Upper lobe of right lung (tissue), 1 donor: ENCODE measurements around the gene COPG1. TPM values are rescaled to one million over a fixed set of nuclear protein-coding genes. Genes with fewer than 3 reads are reported as not detected.

Source experiments
- ATAC-seq: fragments of 200-7000 bp; cut with Tn5 transposase; one replicate; pipeline ENCODE4 v1.9.1; 2020; ENCODE audit warnings: mild to moderate bottlenecking, moderate library complexity
- DNase-seq: peaks from one replicate; pipeline ENCODE4 v3.0.0-alpha.2; 2020
- H3K27ac ChIP-seq: fragments of 200-600 bp; one replicate; pipeline ENCODE4 v1.8.0; 2022
- H3K27me3 ChIP-seq: fragments of 200-600 bp; one replicate; pipeline ENCODE4 v1.8.0; 2022; ENCODE audit warnings: mild to moderate bottlenecking
- H3K36me3 ChIP-seq: fragments of 200-600 bp; one replicate; pipeline ENCODE4 v1.8.0; 2022
- H3K4me1 ChIP-seq: fragments of 200-600 bp; one replicate; pipeline ENCODE4 v1.8.0; 2022
- H3K4me3 ChIP-seq: fragments of 200-600 bp; one replicate; pipeline ENCODE4 v1.8.0; 2022; ENCODE audit warnings: mild to moderate bottlenecking
- H3K9me3 ChIP-seq: fragments of 200-600 bp; one replicate; pipeline ENCODE4 v1.8.0; 2022
- CTCF ChIP-seq: fragments of 200-600 bp; IDR thresholded peaks from one replicate; pipeline ENCODE4 v1.8.0; 2022; ENCODE audit warnings: antibody characterized with exemption
- intact Hi-C: fragments of 100-400 bp; cut with DNase I; formaldehyde crosslinking; loops from one replicate; pipeline ENCODE4 v1.11.0; 2022
- total RNA-seq: library from RNA; stranded (reverse); fragmentation: NEBNext Ultra II Directional; extraction: Animal tissue kit (Norgen Biotek cat#: 25700); gene quantifications from one replicate; pipeline ENCODE4 v1.2.1, GENCODE V29; 2021
- donor health status: DM: no; HTN: yes; CAD: no; lungs with severe emphysema.

The COPG1 gene
- total RNA-seq, 1 donor from 2014 or later = 149 TPM

GRCh38 chr3:129313665-129314385 lies 64.4 kb downstream of the COPG1 start:
- peak overlapping the region; percentile 92 for H3K4me3 ChIP-seq
- H3K36me3 ChIP-seq = no peaks in the 10 kb centered on the region
- H3K27ac ChIP-seq = peak overlapping the region; percentile 97
- no peaks in the 10 kb centered on the region for H3K9me3 ChIP-seq
- no peak for ATAC-seq
- no peak for TF ChIP-seq CTCF
- no peak for DNase-seq
- H3K27me3 ChIP-seq = no peaks in the 10 kb centered on the region
- intact Hi-C loops = no loop called here
- H3K4me1 ChIP-seq = peaks cover 16% of the 10 kb centered on the region

GRCh38 chr3:129314386-129315222 lies 65.2 kb downstream of the COPG1 start:
- peak; percentile 26 for TF ChIP-seq CTCF

GRCh38 chr3:129315223-129315997 lies 66.0 kb downstream of the COPG1 start:
- no peaks in the 10 kb centered on the region for H3K9me3 ChIP-seq
- intact Hi-C loops = no loop called here
- no peaks in the 10 kb centered on the region for H3K36me3 ChIP-seq
- peak overlapping the region; percentile 97 for H3K27ac ChIP-seq
- no peak for TF ChIP-seq CTCF
- peaks cover 16% of the 10 kb centered on the region for H3K4me1 ChIP-seq
- H3K4me3 ChIP-seq = peak overlapping the region; percentile 92
- peak; percentile 82 for DNase-seq
- peak; percentile 0 for ATAC-seq
- H3K27me3 ChIP-seq = no peaks in the 10 kb centered on the region

More at GRCh38 chr3:129314386-129315222, 65.2 kb downstream of the COPG1 start:
- DNase-seq (peak; percentile 89), ATAC-seq (peak; percentile 64)
- Histone ChIP-seq H3K4me3 (peak overlapping the region; percentile 92), H3K36me3 (no peaks in the 10 kb centered on the region), H3K9me3 (no peaks in the 10 kb centered on the region), H3K27me3 (no peaks in the 10 kb centered on the region), H3K4me1 (peaks cover 16% of the 10 kb centered on the region), H3K27ac (peak overlapping the region; percentile 97)
- intact Hi-C loops = no loop called here

- Histone ChIP-seq H3K4me1 (peaks cover 16% of the 10 kb centered on the region), H3K9me3 (no peaks in the 10 kb centered on the region), H3K27me3 (no peaks in the 10 kb centered on the region), H3K36me3 (no peaks in the 10 kb centered on the region), H3K4me3 (peak overlapping the region; percentile 92), H3K27ac (peak overlapping the region; percentile 97)
- ATAC-seq (no peak), DNase-seq (no peak)
- TF ChIP-seq CTCF = no peak
- intact Hi-C loops = no loop called here
These were observed 66.5 kb downstream of the COPG1 start for GRCh38 chr3:129315998-129316247.

- Histone ChIP-seq H3K4me3 (peak overlapping the region; percentile 92), H3K27ac (peak overlapping the region; percentile 97), H3K27me3 (no peaks in the 10 kb centered on the region), H3K4me1 (peaks cover 16% of the 10 kb centered on the region), H3K9me3 (no peaks in the 10 kb centered on the region), H3K36me3 (no peaks in the 10 kb centered on the region)
- peak; percentile 58 for TF ChIP-seq CTCF
- DNase-seq = peak; percentile 91
- intact Hi-C loops = no loop called here
- ATAC-seq = peak; percentile 70
These were observed 67.0 kb downstream of the COPG1 start for GRCh38 chr3:129316248-129317013.
